ENCODE results near the gene TLR8. TPM values are rescaled to one million over a fixed set of nuclear protein-coding genes. Genes with fewer than 3 reads are reported as not detected.
A peak's percentile ranks its signal among the peaks of the same experiment; 100 is the strongest.

The TLR8 gene
- total and polyA plus RNA-seq, 10 of the 15 experiments (the other 5 are each of a cell fraction or from before 2014, with no cell fraction given) = 0.04 TPM; not detected in 9

DNA sequence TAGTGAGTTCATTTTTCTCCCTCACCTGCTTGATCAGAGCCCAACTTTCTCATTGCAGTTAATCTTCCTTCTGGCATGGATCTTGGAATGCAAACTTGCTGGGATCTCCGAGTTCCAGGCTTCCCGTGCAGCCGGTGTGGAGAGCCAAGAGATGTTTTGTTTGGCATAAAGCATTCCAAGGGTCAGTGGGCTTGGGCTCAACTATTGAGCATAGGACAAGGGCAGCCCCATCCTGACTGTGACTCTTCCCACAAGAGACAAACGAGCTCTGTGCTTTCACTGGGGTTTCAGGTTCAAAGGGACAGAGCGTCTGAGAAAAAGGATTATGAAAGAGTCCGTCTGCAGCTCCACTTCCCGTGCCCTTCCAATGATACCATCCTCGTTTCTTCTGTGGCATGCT, 29.0 kb upstream of the TLR8 start (continued):
- TF ChIP-seq HDAC6 (IDR thresholded peaks at IDR 0.05; ENCODE audit: unreplicated experiment) = no peak

DNA sequence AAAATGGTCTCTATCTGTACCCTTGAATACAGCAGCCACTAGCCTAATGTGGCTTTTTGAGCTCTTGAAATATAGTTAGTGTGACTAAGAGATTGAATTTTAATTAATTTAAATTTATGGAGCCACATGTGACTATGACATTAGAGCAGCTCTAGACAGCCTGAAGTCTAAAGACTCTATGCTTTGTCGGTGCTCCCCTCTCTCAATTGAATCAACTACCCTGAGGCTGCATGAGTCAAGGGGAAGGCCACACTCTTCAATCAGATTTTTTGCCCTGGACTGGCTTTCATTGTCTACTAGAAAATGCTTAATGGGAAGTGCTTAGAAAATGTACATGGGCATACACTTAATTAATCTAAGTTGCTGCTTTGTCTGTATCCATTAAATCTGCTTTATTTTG, 27.9 kb upstream of the TLR8 start:
- no TSS peak for BruUV-seq (replicated peaks)
- TF ChIP-seq, protein P1, sequence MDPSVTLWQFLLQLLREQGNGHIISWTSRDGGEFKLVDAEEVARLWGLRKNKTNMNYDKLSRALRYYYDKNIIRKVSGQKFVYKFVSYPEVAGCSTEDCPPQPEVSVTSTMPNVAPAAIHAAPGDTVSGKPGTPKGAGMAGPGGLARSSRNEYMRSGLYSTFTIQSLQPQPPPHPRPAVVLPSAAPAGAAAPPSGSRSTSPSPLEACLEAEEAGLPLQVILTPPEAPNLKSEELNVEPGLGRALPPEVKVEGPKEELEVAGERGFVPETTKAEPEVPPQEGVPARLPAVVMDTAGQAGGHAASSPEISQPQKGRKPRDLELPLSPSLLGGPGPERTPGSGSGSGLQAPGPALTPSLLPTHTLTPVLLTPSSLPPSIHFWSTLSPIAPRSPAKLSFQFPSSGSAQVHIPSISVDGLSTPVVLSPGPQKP (IDR thresholded peaks at IDR 0.05; ENCODE audit: low read depth, low read length) = no peak
- TF ChIP-seq BMI1 (IDR thresholded peaks at IDR 0.05; ENCODE audit: borderline replicate concordance) = no peak
- TF ChIP-seq, protein P2, sequence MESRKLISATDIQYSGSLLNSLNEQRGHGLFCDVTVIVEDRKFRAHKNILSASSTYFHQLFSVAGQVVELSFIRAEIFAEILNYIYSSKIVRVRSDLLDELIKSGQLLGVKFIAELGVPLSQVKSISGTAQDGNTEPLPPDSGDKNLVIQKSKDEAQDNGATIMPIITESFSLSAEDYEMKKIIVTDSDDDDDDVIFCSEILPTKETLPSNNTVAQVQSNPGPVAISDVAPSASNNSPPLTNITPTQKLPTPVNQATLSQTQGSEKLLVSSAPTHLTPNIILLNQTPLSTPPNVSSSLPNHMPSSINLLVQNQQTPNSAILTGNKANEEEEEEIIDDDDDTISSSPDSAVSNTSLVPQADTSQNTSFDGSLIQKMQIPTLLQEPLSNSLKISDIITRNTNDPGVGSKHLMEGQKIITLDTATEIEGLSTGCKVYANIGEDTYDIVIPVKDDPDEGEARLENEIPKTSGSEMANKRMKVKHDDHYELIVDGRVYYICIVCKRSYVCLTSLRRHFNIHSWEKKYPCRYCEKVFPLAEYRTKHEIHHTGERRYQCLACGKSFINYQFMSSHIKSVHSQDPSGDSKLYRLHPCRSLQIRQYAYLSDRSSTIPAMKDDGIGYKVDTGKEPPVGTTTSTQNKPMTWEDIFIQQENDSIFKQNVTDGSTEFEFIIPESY (IDR thresholded peaks at IDR 0.05) = no peak
- TF ChIP-seq ZZZ3 (IDR thresholded peaks at IDR 0.05; ENCODE audit: control insufficient read depth, insufficient read length, low read depth) = no peak
- TF ChIP-seq MEF2A (IDR thresholded peaks at IDR 0.05; ENCODE audit: insufficient read depth, low read depth, low read length) = no peak
- TF ChIP-seq SUZ12 (IDR thresholded peaks at IDR 0.05; ENCODE audit: unreplicated experiment) = no peak
- no peak for TF ChIP-seq MEF2B (IDR thresholded peaks at IDR 0.05; ENCODE audit: partially characterized antibody, poor library complexity, severe bottlenecking)
- no peak for TF ChIP-seq IKZF1 (conservative IDR thresholded peaks at IDR 0.05)
- Histone ChIP-seq H4K20me1 (ENCODE audit: control insufficient read depth, insufficient read depth) (no peaks in the 10 kb centered on the region), H3K4me1 (ENCODE audit: control insufficient read depth, insufficient read depth, low read length) (peaks cover 10% of the 10 kb centered on the region; the same call in 1 of the 2 replicates), H3K36me3 (ENCODE audit: control insufficient read depth in 2 of 2, insufficient read depth in 2 of 2, low read length in 1 of 2) (peaks cover 4% of the 10 kb centered on the region in 2 experiments; a peak in 3 of 4 replicates), H3K9me3 (replicated peaks; ENCODE audit: control insufficient read depth, insufficient read depth, low read length) (no peaks in the 10 kb centered on the region; the same call in 2 of the 3 replicates), H3K27me3 (replicated peaks in 1 of 2; ENCODE audit: control insufficient read depth in 2 of 2, insufficient read depth in 2 of 2, low read length in 1 of 2) (no peaks in the 10 kb centered on the region), H3K9ac (ENCODE audit: control insufficient read depth, insufficient read depth, low read length) (no peak overlapping the region), H3K4me3 (no peak overlapping the region), H3K27ac (ENCODE audit: control insufficient read depth, insufficient read depth) (no peak overlapping the region), H2AFZ (ENCODE audit: control insufficient read depth, low read depth, low read length) (no peak overlapping the region), H3K4me2 (ENCODE audit: control insufficient read depth, insufficient read depth) (no peak overlapping the region), H3K79me2 (ENCODE audit: control insufficient read depth, insufficient read depth, low read length) (peaks cover 22% of the 10 kb centered on the region)
- ChIA-PET SMC1A (ENCODE audit: uncharacterized antibody, unreplicated experiment) (interaction anchor here (1.3 to 4.9 kb wide), 4 partner anchors 9 to 64 kb away, joined by 3 to 38 read pairs (median 11); no protein-coding TSS in a partner anchor), RAD21 (ENCODE audit: unreplicated experiment) (interaction anchor here (2.1 kb wide), 1 partner anchor 64 kb away, joined by 9 read pairs; no protein-coding TSS in a partner anchor), POLR2A (interaction anchor here (0.9 to 2.2 kb wide), 2 partner anchors 10 to 12 kb away, joined by 4 to 8 read pairs; no protein-coding TSS in a partner anchor), CTCF (no interaction called here)
- intact Hi-C loops (cut with micrococcal nuclease; ENCODE audit: unreplicated experiment) = no loop called here
- 100% methylated on average over 1 of the region's 1 CpG for WGBS (ENCODE audit: insufficient coverage, insufficient replicate concordance, low lambda C conversion rate, missing lambda C conversion rate)
- in situ Hi-C loops (cut with MboI) = loop anchor here (25.0 kb wide), 1 partner anchor 2009 kb away; no protein-coding TSS in a partner anchor
- FAIRE-seq = no peak
- ATAC-seq = 0 out of 3 replicates have a peak, but pooled peaks have one; percentile 8
- no peak for DNase-seq (ENCODE audit: low read depth, low spot score)
